HuH-7 (cell line): Measurements from ENCODE around the gene NABP1.

Source experiments
- DNase-seq: peaks from one replicate; pipeline ENCODE4 v3.0.0; 2011; ENCODE audit warnings: low spot score

Gene NABP1

DNA sequence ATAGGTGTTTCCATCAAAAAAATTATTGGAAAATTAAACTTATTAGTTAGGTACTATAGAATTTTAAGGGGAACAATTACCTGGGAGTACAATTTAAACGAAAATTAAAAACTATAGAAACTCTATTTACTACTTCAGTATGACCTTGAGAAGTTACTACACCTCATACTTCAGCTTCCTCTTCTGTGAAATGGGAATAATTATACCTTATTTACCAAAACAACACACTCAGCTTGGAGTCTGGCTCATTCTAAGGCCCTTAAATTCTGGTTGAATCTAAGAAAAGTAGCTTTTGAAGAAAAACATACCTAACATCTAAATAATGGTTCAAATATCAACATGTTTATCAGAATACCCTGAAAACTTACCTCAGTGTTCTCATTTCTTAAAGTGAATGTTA lies 2.7 kb downstream of the NABP1 start:
- DNase-seq: no peak

DNA sequence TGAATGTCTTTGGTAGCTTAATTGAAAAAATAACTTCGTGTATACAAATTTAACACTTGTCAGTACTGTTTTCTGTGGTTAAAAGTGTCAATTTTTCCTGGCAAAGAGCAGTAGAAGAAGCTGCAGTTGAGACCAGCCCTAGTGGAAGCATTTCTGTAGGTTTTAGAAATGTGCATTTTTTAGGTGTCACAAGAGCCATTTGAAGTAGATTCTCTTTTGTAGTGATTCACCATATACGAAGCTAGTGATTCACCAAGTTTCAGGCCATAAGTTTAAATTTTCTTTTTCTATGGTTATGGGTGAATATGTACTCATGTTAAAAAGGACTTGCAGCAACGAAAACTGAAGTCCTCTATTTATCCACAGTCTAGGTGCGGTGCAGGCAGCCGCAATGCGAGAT lies 4.2 kb downstream of the NABP1 start:
- DNase-seq: no peak

DNA sequence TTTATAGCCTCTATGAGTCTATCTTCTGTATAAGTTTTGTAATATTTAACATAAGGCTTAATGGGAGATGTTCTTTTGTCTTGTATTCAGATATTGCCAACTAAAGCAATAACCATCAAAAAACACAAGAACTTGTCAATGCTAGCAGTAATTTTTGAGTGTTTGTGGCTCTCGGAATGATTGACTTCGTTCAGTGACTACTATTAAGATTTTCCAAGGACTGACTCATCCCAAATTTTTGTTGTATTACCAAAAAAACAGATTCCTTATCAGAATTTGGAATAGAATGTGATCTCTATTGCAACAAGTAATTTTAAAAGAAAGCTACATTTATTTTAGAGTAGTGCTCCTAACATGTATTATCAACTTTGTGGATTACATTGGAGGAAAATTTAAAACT lies 8.1 kb downstream of the NABP1 start:
- no peak for DNase-seq

DNA sequence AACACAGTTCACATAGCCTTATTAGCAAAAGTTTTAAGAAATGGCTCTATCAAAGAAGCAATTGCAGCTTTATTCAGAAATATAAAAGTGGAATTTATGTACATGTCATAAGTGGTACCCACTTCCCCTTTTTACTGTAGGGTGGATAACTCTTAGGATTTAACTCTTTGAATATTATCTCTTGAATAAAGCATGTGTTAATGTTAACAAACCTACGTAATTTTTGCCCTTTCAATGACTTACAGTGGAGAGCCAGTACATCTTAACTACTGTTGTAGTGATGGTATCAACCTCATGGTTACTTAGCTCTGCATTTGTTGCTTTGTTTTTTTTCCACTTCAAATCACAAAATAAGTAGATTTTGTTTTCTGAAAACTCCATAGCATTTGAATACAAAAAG lies 8.8 kb downstream of the NABP1 start:
- no peak for DNase-seq

DNA sequence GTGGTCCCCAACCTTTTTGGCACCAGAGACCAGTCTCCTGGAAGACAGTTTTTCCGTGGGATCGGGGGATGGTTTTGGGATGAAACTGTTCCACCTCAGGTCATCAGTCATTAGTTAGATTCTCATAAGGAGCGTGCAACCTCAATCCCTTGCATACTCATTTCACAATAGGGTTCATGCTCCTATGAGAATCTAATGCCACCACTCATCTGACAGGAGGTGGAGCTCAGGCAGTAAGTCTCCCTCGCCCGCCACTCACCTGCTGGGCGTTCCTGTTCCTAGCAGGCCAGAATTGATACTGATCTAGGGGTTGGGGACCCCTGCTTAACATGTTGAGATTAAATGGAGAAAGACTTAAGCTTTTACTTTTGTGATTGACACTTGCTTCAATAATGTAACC lies 9.9 kb downstream of the NABP1 start:
- no peak for DNase-seq

DNA sequence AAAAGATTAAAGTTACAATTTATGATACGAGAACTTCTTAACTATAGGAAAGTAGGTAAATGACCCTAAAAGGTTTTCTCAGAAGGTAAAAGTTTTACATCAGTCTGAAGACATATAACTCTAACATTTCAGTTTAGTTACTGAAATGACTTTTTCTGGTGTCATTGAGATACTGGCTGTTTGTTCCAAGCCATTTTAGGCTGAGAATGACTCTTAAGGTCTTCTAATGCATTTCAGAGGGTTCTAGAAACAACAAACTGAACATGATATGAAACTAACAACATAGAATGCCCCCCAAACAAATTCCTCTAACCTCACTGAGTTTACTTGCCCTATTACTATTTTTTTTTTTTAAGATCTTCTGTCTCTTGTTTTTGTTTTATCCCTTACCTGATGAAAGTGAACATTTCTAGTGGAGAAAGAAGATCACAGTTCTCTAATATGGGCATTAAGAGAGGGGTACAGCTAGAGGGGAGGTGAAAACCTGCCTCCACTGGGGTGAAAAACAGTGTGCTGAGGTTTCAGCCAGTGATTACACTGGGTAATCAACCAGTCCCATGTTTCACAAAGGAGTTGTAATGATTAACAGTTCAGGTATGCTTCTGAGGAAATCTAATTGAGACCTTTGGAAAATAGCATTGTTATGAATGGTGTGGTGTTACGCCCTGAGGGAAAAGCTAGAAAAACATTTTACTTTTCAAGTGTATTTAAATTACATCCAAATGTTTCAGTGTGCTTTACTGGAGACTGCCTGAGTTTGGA lies 11.2 kb downstream of the NABP1 start:
- DNase-seq: no peak

DNA sequence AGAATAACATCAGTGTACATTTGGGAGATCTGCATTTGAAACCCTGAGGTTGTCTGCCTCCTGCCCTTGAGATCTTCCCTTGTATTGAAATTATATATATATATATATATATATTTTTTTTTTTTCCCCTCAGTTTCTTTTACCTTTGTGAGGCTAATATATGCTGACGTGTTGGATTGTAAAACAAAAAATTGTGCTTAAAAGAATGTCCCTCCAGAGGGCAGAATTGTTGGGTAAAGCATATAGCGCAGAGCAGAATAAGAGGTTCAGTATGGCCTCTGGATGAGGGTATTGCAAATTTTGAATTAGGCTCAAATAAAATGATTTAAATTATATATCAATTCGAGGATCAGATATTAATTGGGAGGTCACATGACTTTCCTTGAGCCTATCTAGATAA lies 12.4 kb downstream of the NABP1 start:
- DNase-seq: no peak

DNA sequence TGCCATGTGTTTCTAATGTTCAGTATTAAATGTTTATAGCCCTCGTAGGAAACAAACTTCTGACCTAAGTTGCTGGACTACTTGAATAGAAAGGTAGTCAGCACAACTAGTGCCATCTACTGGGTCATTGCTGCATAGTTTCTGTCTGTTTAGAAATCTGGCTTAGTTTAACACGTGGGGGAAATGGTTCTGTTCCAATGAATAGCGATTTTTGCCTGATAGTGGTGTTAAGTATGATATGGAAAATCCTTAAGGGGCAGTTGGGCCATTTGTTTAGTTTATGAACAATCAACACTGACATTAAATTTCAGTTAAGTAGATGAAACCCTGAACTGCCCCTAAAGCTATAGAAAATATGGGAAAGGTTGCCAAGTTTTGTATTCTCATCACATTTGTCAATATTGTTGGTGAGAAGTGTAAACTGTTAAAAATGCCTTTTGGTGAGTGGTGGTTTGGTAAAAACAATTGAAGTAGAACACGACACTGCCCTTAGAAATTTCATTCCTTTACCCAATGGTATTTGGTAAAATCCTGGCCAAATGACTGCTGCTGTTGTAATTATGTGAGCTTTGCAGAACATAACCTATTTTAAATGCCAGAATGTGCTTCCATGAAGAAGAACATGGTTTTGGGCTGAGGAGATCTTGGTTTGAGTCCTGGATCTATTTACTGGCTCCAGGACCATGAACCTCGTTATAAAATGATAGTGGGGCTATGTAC lies 13.2 kb downstream of the NABP1 start:
- DNase-seq: no peak

DNA sequence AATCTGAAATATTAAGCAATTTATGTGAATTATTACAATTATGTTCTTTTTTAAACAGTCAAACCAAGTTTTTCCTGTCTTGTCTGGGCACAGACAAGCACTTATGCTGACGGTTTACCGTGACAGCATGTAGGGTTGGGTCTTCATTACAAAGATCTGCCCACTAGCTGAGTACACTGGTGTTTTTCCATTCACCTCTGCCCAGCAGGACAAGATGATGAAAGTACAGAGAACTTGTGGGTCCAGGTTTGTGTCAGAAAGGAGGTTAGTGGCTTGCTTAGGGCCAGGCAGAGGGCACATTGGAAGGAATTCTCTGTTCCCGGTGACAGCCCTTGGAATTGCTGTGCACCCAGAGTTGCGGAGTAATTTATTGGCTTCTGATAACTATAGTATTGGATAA lies 14.0 kb downstream of the NABP1 start:
- DNase-seq: no peak

DNA sequence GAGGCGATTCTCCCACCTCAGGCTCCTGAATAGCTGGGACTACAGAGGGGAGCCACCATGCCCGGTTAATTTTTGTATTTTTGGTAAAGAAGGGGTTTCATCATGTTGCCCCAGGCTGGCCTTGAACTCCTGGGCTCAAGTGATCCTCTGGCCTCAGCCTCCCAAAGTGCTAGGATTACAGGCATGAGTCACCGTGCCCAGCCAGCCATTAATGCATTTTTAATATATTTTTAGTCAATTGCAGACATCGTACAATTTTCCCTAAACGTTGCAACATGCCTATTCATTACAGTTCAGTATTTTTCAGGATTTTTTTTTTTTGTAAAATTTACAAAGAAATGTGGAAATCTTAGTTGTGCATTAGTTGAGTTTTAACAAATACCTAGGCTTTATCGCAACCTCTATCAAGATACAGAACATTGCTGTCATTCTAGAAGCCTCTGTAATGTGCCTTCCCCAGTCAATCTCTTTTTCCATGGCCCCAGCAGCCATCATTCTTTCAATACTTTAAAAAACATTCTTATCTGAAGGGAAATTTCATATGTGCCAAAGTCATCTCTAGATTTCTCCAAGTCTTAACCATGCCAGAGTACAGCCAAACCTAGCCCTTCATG lies 14.7 kb downstream of the NABP1 start:
- DNase-seq: no peak

DNA sequence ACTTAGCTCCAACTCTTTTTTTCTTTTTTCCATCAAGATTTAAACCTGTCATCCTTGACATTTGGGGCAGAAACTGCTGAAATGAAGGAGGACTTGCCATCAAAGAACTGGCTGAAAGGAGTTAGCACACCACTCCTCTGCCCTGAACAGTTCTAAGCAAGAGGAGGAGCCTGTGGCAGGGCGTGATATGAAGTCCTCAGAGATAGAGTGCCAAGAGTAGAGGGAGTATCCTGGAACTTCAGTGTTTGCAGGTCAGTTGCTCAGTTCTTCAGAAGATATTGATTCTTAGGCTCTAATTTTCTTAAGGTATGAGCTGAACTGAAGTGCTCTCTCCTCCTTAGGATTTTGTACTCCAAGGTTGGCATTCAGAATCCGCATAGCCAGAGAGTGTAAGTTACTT lies 15.2 kb downstream of the NABP1 start:
- DNase-seq: no peak

DNA sequence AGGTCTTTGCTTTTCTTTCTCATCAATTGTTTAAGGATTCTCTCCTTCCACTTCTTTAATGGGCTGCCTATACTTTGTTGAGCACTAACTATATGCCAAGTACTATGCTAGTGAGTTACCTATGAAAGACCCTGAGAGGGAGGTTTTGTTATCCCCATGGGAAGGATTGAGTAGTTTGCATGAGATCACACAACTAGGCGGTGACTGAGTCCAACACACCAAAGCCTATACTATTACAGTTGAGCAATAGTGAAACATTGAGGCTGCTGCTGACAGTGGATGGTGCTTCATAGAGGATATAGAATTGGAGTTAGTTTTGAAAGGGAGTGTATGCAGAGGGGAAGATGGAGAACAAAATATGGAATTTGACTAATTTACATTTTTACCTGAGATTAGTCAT lies 15.8 kb downstream of the NABP1 start:
- no peak for DNase-seq

DNA sequence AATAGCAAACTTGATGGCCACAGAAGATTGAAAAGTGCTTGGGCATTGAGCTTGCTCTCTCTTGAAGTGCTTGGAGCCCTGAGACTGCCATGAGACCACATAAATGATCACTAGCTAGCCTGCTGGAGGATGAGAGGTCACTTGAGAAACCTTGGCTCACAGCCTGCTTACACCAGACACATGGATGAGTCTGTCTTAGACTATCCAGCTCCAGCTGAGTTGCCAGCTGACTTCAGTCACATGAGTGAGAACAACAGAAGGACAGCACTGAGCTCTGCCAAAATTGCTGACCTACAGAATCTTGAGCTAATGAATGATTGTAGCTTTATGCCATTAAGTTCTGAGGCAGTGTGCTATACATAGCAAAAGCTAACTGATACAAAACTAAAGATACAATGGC lies 18.1 kb downstream of the NABP1 start:
- DNase-seq: no peak

DNA sequence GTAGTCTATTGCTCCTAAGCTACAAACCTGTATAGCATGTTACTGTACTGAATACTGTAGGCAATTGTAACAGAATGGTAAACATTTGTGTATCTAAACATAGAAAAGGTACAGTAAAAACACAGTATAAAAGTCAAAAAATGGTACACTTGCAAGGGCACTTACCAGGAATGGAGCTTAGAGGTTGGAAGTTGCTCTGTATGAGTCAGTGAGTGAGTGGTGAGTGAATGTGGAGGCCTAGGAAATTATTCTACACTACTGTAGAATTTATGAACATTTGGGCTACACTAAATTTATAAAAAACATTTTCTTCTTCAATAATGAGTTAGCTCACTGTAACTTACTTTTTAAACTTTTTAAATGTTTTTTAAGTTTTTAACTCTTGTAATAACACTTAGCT lies 19.0 kb downstream of the NABP1 start:
- DNase-seq: no peak

DNA sequence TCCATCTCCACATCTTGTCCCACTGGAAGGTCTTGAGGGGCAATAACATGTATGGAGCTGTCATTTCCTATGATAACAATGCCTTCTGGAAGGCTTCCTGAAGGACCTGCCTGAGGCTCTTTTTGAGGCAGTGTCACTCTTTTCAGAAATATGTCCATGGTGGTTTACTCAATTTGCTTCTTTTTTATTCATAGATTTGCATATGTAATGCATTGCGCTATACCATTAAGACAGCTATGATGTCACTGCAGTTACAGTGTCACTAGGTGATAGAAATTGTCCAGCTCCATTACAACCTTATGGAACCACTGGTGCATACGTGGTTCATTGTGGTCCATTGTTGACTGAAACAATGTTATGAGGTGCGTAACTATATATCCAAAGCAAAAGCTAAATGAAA lies 19.9 kb downstream of the NABP1 start:
- DNase-seq: no peak

DNA sequence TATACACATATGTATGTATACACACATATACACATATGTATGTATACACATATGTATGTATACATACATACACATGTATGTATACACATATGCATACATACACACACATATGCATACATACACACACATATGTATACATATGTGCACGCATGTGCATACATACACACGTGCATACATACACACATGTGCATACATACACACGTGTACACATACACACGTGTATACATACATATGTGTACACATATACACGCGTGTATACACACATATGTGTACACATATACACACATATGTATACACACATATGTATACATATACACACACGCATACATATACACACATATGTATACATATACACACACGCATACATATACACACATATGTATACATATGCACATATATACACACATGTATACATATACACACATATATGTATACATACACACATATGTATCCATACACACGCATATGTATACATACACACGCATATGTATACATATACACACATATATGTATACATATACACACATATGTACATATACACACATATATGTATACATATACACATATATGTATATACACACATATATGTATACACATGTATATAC lies 21.5 kb downstream of the NABP1 start:
- no peak for DNase-seq

DNA sequence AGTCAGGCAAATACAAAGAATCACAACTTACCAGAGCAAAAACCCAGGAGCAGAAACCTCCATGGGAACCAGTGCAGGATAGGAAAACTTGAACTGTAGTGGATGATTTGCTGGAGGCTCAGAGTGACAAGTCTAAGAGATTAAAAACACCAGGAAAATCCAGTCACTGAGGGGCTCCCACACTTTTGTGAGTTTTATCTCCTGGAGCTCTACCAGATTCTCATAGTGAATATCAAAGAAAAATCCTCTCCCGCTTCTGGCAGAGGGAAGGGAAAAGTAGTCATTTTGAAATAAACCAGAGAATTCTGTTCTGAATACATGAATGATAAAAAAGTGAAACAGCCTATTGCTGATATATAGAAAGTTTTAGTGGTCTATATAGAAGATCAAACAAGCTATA lies 23.1 kb downstream of the NABP1 start:
- DNase-seq: no peak

DNA sequence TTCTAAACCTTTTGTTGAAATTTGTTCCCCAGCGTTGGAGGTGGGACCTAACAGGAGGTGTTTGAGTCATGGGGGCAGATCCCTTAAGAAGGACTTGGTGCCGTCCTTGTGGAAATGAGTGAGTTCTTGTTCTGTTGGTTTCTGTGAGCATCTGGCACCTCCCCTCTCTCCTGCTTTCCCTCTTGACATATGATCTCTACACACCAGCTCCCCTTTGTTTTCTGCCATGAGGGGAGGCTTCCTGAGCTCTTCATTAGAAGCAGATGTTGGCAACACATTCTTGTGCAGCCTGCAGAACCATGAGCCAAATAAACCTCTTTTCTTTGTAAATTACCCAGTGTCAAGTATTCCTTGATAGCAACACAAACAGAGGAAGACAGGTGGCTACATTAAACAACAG lies 23.8 kb downstream of the NABP1 start:
- no peak for DNase-seq

DNA sequence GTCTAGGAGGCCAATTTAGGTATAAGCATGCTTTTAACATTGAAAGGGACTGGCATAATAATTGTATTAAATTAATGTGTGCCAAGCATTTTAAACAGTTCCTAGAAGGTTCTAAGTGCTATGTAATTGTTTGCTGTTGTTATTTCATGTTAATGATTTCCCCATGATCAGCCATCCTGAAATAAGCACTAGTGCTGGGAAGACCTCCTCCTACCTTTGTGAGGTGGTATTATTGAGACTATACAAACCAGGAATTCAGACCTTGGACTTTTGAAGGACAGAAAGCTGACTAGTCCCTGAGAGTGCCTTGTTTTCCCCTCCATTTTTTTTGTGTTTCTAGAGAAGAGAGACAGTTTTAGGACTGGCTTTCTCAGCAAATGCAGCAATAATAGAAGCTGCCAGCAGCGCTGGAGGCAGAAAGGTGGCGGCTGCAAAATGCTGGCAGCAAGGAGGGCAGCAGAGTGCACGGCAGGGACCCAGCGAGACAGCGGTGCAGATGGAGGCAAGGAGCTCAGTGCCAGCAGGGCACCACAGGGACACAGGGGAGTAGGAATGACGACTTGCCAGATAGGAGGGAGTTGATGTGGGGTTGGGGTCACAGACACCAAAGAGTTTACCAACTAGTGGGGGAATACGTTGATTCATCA lies 25.3 kb downstream of the NABP1 start:
- DNase-seq: no peak

DNA sequence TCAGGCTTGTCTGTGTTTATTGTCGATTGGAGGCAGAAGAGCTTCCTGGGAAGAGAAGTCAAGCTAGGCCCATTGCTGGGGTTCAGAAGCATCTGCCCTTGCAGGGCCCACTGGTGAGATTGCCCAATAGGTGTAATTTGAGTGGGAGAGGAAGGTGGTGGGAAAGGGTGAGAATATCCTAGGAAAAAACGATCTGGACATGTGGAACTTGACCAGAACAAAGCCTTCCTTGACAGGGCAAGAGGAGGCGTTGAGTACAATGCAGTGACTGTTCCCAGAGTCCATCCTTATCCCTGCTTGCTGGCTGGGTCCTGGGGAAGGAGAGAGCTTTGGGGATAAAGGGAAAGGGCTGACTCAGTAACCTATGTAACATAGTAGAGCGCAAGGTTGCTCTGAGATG lies 27.1 kb downstream of the NABP1 start:
- no peak for DNase-seq

DNA sequence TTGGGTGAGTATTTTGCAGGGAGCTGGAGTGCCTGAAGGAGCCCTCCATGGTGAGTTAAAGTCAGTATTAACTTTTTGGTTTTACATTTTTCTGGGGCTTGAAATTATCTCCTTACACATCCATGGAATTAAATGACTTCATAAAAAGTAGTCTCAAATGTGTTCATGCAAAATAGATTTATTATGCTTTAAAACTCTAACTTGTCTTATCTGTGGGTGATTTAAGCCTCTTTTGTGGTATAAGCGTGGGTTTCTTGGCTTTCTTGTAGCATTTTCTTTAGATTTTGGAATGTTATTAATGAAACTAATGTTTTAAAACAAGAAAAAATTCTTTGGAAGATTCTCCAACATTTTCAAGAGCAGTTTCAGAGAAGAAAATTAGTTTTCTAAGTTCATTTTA lies 27.8 kb downstream of the NABP1 start:
- no peak for DNase-seq

DNA sequence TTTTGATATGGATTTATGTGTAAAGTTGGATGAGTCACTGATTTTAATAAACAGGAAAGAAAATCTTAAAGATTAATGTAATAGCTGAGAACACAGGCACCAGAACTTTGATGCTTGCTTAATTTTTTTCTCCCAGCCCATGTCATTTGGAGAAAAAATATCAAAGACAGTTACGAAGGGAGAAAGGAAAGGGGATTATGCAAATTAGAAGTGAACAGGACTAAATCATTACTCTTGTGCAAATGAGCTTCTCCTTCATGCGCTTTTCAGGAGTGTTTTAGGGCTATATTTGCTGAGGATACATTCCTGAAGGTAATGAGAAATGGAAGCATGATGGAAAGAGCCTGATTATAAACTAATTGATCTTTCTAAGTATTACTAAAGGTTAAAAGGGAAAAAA lies 28.9 kb downstream of the NABP1 start:
- no peak for DNase-seq

DNA sequence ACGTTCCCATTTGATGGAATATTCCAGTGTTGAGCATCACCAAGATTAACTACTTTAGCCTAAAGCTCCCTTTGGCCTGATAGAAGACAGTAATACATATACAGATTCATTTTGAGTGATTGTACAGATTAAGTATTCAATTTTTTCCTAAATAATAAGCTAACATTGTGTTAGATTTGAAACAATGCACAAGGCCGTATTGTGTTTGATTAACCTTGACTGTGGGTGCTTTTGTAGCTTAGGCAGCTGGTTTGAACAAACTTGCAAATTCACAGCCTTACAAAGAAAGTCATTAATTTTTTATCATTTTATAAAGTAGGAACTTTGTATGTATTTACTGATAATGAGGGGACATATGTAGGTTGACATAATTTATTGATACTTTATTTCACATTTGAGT lies 29.6 kb downstream of the NABP1 start:
- no peak for DNase-seq
